Ovary (tissue), 3 donors: ENCODE data around the gene PPP4R3A.
"Not testable (repeated sequence)": the region's sequence is repeated elsewhere in the genome, so short reads cannot be mapped to it uniquely, and the experiment has no call there.

Experiments
- CTCF ChIP-seq, 3 donors: fragments of 450-650 bp in 2 of 3; fragments of 200-600 bp in 1 of 3; IDR thresholded peaks; one replicate each; pipeline versions ENCODE4 v1.5.1 to v1.8.0; 2016 to 2022; ENCODE audit warnings: antibody characterized with exemption in 3 of 3, mild to moderate bottlenecking in 1 of 3
- EP300 ChIP-seq: sonication (generic); formaldehyde crosslinking; IDR thresholded peaks from one replicate; pipeline ENCODE4 v1.6.1; 2017; ENCODE audit warnings: antibody characterized with exemption
- POLR2A ChIP-seq: fragments of 450-650 bp; IDR thresholded peaks from one replicate; pipeline ENCODE4 v1.6.1; 2017; ENCODE audit warnings: antibody characterized with exemption, mild to moderate bottlenecking, moderate library complexity
- donor health status: DM: no; HTN: no; CAD: no.

DNA sequence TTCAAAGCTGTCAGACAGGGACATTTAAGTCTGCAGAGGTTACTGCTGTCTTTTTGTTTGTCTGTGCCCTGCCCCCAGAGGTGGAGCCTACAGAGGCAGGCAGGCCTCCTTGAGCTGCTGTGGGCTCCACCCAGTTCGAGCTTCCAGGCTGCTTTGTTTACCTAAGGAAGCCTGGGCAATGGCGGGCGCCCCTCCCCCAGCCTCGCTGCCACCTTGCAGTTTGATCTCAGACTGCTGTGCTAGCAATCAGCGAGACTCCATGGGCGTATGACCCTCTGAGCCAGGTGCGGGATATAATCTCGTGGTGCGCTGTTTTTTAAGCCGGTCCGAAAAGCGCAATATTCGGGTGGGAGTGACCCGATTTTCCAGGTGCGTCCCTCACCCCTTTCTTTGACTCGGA, 73.8 kb downstream of the PPP4R3A start:
- TF ChIP-seq EP300; CTCF (IDR thresholded peaks at IDR 0.05); POLR2A: not testable (repeated sequence)
